D341Med (cell line): Measurements from ENCODE around the gene STYK1.

Source experiments
- DNase-seq: peaks from one replicate; pipeline ENCODE4 v3.0.0; 2012; ENCODE audit warnings: low spot score

The STYK1 gene

GRCh38 chr12:10673659-10674384, at the start of gene STYK1:
Gene STYK1 (minus strand): TSS chr12:10674052. CDS start chr12:10634618, 39,434 bp downstream.
- DNase-seq: peak; percentile 82

GRCh38 chr12:10722905-10723746, 49.3 kb upstream of the STYK1 start, which contains the start of gene YBX3:
Gene YBX3 (minus strand): TSS chr12:10723323. CDS start chr12:10723111, 212 bp downstream.
- DNase-seq: peak; percentile 88

- DNase-seq: peak; percentile 85
Measured at GRCh38 chr12:10722502-10722904, 48.7 kb upstream of the STYK1 start.

- peak; percentile 73 for DNase-seq
Measured at GRCh38 chr12:10721651-10722501, 48.0 kb upstream of the STYK1 start.

GRCh38 chr12:10720974-10721650, 47.3 kb upstream of the STYK1 start:
- DNase-seq: no peak

- no peak for DNase-seq
Measured at GRCh38 chr12:10719482-10719881, 45.6 kb upstream of the STYK1 start.

- DNase-seq: no peak
Measured at GRCh38 chr12:10718279-10718821, 44.5 kb upstream of the STYK1 start.

- DNase-seq: no peak
Measured at GRCh38 chr12:10717410-10717809, 43.6 kb upstream of the STYK1 start.

GRCh38 chr12:10716704-10717315, 43.0 kb upstream of the STYK1 start:
- DNase-seq: peak; percentile 45

GRCh38 chr12:10716277-10716676, 42.4 kb upstream of the STYK1 start:
- no peak for DNase-seq

- DNase-seq: no peak
Measured at GRCh38 chr12:10715491-10715890, 41.6 kb upstream of the STYK1 start.

GRCh38 chr12:10709808-10710207, 36.0 kb upstream of the STYK1 start:
- DNase-seq: no peak

GRCh38 chr12:10708862-10709261, 35.0 kb upstream of the STYK1 start:
- no peak for DNase-seq

- DNase-seq: no peak
Measured at GRCh38 chr12:10705655-10706054, 31.8 kb upstream of the STYK1 start.

GRCh38 chr12:10701843-10702242, 28.0 kb upstream of the STYK1 start:
- DNase-seq: no peak

- no peak for DNase-seq
Measured at GRCh38 chr12:10701131-10701681, 27.4 kb upstream of the STYK1 start.

- no peak for DNase-seq
Measured at GRCh38 chr12:10700581-10700980, 26.7 kb upstream of the STYK1 start.

GRCh38 chr12:10697862-10698261, 24.0 kb upstream of the STYK1 start:
- DNase-seq: no peak

GRCh38 chr12:10697156-10697555, 23.3 kb upstream of the STYK1 start:
- DNase-seq: no peak

- DNase-seq: no peak
Measured at GRCh38 chr12:10690906-10691305, 17.1 kb upstream of the STYK1 start.

- no peak for DNase-seq
Measured at GRCh38 chr12:10689146-10689545, 15.3 kb upstream of the STYK1 start.
